SK-N-SH (cell line): ENCODE measurements around the gene PGP. TPM values are rescaled to one million over a fixed set of nuclear protein-coding genes. Genes with fewer than 3 reads are reported as not detected.

Source experiments
- CTCF ChIA-PET: fragments of 300-600, 350-600 bp; formaldehyde crosslinking; extraction: SDS; loops from one replicate; lab custom pipeline; 2021; lab: Yijun Ruan, JAX
- POLR2A ChIA-PET: fragments of 350-600 bp; sonication (Branson Sonifier 250); formaldehyde crosslinking; extraction: SDS; loops from one replicate; lab custom pipeline; 2020; ENCODE audit warnings: antibody characterized with exemption, inconsistent platforms; lab: Yijun Ruan, JAX
- DNase-seq: peaks from one replicate; pipeline ENCODE4 v3.0.0; 2012
- H2AFZ ChIP-seq: fragments of 200-600 bp; sonication (generic); 2 replicates; pipeline ENCODE4 v1.8.1; 2016; ENCODE audit warnings: antibody characterized with exemption, mild to moderate bottlenecking, low read depth
- H3F3A ChIP-seq: fragments of 200-600 bp; sonication (generic); replicated peaks from 2 replicates; pipeline ENCODE3; 2016; ENCODE audit warnings: antibody characterized with exemption, mild to moderate bottlenecking; ENCODE audit not compliant: insufficient read depth
- H3K27ac ChIP-seq, 2 experiments: fragments of 200-500 bp in 1 of 2; fragments of 200-600 bp in 1 of 2; sonication (Bioruptor generic) in 1 of 2; sonication (generic), shearing (Covaris generic) in 1 of 2; 2 replicates each; pipeline versions ENCODE4 v1.5.1 to v1.6.1; 2014 to 2016; ENCODE audit warnings: low read depth in 2 of 2, inconsistent platforms in 1 of 2, low read length in 1 of 2, mild to moderate bottlenecking in 1 of 2, mixed read lengths in 1 of 2
- H3K27me3 ChIP-seq: fragments of 200-600 bp; sonication (generic), shearing (Covaris generic); 2 replicates; pipeline ENCODE4 v1.6.1; 2016; ENCODE audit warnings: mixed run types; ENCODE audit not compliant: insufficient read depth
- H3K36me3 ChIP-seq, 2 experiments: fragments of 200-500 bp in 1 of 2; fragments of 200-600 bp in 1 of 2; sonication (Bioruptor generic) in 1 of 2; sonication (generic) in 1 of 2; replicated peaks in 1 of 2; 2 replicates each; pipeline versions ENCODE3 to v1.5.1; 2014 to 2016; ENCODE audit warnings: low read length in 1 of 2, mild to moderate bottlenecking in 1 of 2; ENCODE audit not compliant: insufficient read depth in 2 of 2, control insufficient read depth in 1 of 2
- H3K4me1 ChIP-seq, 2 experiments: fragments of 200-500 bp in 1 of 2; fragments of 200-600 bp in 1 of 2; sonication (Bioruptor generic) in 1 of 2; sonication (generic), shearing (Covaris generic) in 1 of 2; 2 replicates each; pipeline versions ENCODE4 v1.5.1 to v1.6.1; 2014 to 2016; ENCODE audit warnings: low read depth in 1 of 2, low read length in 1 of 2, mixed run types in 1 of 2; ENCODE audit not compliant: insufficient read depth in 2 of 2, control insufficient read depth in 1 of 2
- H3K4me2 ChIP-seq: fragments of 200-600 bp; sonication (generic), shearing (Covaris generic); 2 replicates; pipeline ENCODE4 v1.6.1; 2017; ENCODE audit warnings: mixed run types
- H3K4me3 ChIP-seq, 2 experiments: fragments of 200-500 bp in 1 of 2; fragments of 200-600 bp in 1 of 2; sonication (Bioruptor generic) in 1 of 2; sonication (generic), shearing (Covaris generic) in 1 of 2; 2 replicates each; pipeline versions ENCODE4 v1.5.1 to v1.8.1; 2014 to 2016; ENCODE audit warnings: low read depth in 2 of 2, inconsistent platforms in 1 of 2, low read length in 1 of 2, mild to moderate bottlenecking in 1 of 2, mixed read lengths in 1 of 2, moderate library complexity in 1 of 2
- H3K79me2 ChIP-seq: fragments of 200-600 bp; sonication (generic); 2 replicates; pipeline ENCODE4 v1.8.1; 2017; ENCODE audit warnings: mild to moderate bottlenecking; ENCODE audit not compliant: insufficient read depth
- H3K9ac ChIP-seq: fragments of 200-600 bp; sonication (generic); 2 replicates; pipeline ENCODE4 v1.6.1; 2017; ENCODE audit warnings: mixed run types
- H3K9me2 ChIP-seq: fragments of 200-600 bp; sonication (generic); 2 replicates; pipeline ENCODE4 v1.6.1; 2017; ENCODE audit warnings: mixed run types
- H3K9me3 ChIP-seq: fragments of 200-600 bp; sonication (generic); 2 replicates; pipeline ENCODE4 v1.6.1; 2017; ENCODE audit warnings: mixed run types, mild to moderate bottlenecking, moderate library complexity
- H4K20me1 ChIP-seq: fragments of 200-600 bp; sonication (generic); 2 replicates; pipeline ENCODE4 v1.6.1; 2017; ENCODE audit warnings: mild to moderate bottlenecking, mixed run types; ENCODE audit not compliant: insufficient read depth
- CHD2 ChIP-seq: fragments of 150-350 bp; IDR thresholded peaks from 2 replicates; pipeline ENCODE4 v1.6.1; 2018; ENCODE audit warnings: low read length; ENCODE audit not compliant: partially characterized antibody
- EP300 ChIP-seq, 2 experiments: IDR thresholded peaks; 2 replicates each; pipeline versions ENCODE4 v1.4.0 to v1.6.1; 2012; ENCODE audit warnings: borderline replicate concordance in 1 of 2, low read depth in 1 of 2, low read length in 1 of 2
- EZH2phosphoT487 ChIP-seq: fragments of 200-600 bp; sonication (generic); IDR thresholded peaks from 2 replicates; pipeline ENCODE4 v1.6.1; 2017; ENCODE audit warnings: low read depth, mixed run types, mild to moderate bottlenecking, antibody characterized with exemption, moderate library complexity, borderline replicate concordance
- FOXJ3 ChIP-seq: sonication (generic); formaldehyde crosslinking; IDR thresholded peaks from 2 replicates; pipeline ENCODE4 v1.5.1; 2020; ENCODE audit warnings: mild to moderate bottlenecking, missing genetic modification reagents
- JUND ChIP-seq: IDR thresholded peaks from 2 replicates; pipeline ENCODE4 v1.4.0; 2012
- MAX ChIP-seq: IDR thresholded peaks from 2 replicates; pipeline ENCODE4 v1.4.0; 2012; ENCODE audit warnings: low read depth
- PBX3 ChIP-seq: IDR thresholded peaks from 2 replicates; pipeline ENCODE4; 2012
- POLR2AphosphoS5 ChIP-seq: IDR thresholded peaks from 2 replicates; pipeline ENCODE4 v1.6.1; 2012; ENCODE audit warnings: low read depth, low read length
- RFX5 ChIP-seq: IDR thresholded peaks from 2 replicates; pipeline ENCODE4 v1.6.1; 2012; ENCODE audit warnings: mild to moderate bottlenecking, improper control_type of control experiment, low read length
- RXRA ChIP-seq: IDR thresholded peaks from 2 replicates; pipeline ENCODE4 v1.4.0; 2012; ENCODE audit warnings: low read depth, mild to moderate bottlenecking, borderline replicate concordance
- SIN3A ChIP-seq: IDR thresholded peaks from 2 replicates; pipeline ENCODE4 v1.6.1; 2012; ENCODE audit warnings: low read depth, mild to moderate bottlenecking, low read length, moderate library complexity, borderline replicate concordance
- SMC3 ChIP-seq: IDR thresholded peaks from 2 replicates; pipeline ENCODE4 v1.6.1; 2012; ENCODE audit warnings: low read depth, low read length, improper control_type of control experiment
- TAF1 ChIP-seq: IDR thresholded peaks from 2 replicates; pipeline ENCODE4 v1.6.1; 2012; ENCODE audit warnings: low read depth, mild to moderate bottlenecking, low read length, moderate library complexity, borderline replicate concordance
- USF2 ChIP-seq: fragments of 150-350 bp; IDR thresholded peaks from 2 replicates; pipeline ENCODE4 v1.6.1; 2017; ENCODE audit warnings: antibody characterized with exemption, low read length, low read depth, borderline replicate concordance
- YY1 ChIP-seq: IDR thresholded peaks from 2 replicates; pipeline ENCODE4 v1.4.0; 2012; ENCODE audit warnings: low read depth, mild to moderate bottlenecking
- WGBS: methylation state at CpG from one replicate; pipeline ENCODE4 v1.1.6; 2017; ENCODE audit warnings: low lambda C conversion rate; 5-methylcytosine and 5-hydroxymethylcytosine counted together
- polyA plus RNA-seq, 3 experiments: library from polyadenylated mRNA; depleted of rRNA; stranded (reverse); fragments of >200 nt; gene quantifications; 2 replicates each; pipeline ENCODE4 v1.2.3, GENCODE V29; 2012
- TF ChIP-seq, protein P1 (sequence below): fragments of 200-600 bp; sonication (generic); IDR thresholded peaks from 2 replicates; pipeline ENCODE4 v1.6.1; 2017; ENCODE audit warnings: antibody characterized with exemption, mild to moderate bottlenecking, moderate library complexity
- TF ChIP-seq, protein P2 (sequence below): IDR thresholded peaks from 2 replicates; pipeline ENCODE4 v1.4.0; 2012; ENCODE audit warnings: low read depth, borderline replicate concordance
- TF ChIP-seq, protein P3 (sequence below): IDR thresholded peaks from 2 replicates; pipeline ENCODE4 v1.4.0; 2012; ENCODE audit warnings: low read depth, borderline replicate concordance

The PGP gene
- polyA plus RNA-seq, 1 of the 3 experiments (the other 2 are of a cell fraction), result 10.3 TPM

DNA sequence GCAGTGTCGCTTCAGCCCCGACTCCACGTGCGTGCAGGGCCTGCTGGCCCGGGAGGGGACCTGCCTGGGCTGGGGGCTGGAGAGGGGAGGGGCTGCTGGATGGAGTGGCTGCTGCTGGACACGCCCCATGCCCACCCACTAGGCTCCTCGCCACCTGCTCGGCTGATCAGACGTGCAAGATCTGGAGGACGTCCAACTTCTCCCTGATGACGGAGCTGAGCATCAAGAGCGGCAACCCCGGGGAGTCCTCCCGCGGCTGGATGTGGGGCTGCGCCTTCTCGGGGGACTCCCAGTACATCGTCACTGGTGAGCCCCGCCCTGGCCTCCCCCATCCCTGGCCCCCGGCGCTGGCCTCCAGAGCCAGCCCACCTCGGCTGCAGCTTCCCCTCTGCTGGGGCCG, 6.3 kb downstream of the PGP start (continued):
- TF ChIP-seq EZH2phosphoT487, result no peak
- TF ChIP-seq USF2, result no peak

GRCh38 chr16:2207872-2208271, 6.8 kb downstream of the PGP start:
- H3K27me3 ChIP-seq, result no peaks in the 10 kb centered on the region
- H3K4me1 ChIP-seq, result peaks cover 6 to 31% of the 10 kb centered on the region in 2 experiments; a peak in 3 of 4 replicates
- H2AFZ ChIP-seq, result no peak overlapping the region
- POLR2A ChIA-PET, result no interaction called here
- H4K20me1 ChIP-seq, result peaks cover 5% of the 10 kb centered on the region; the same call in 1 of the 2 replicates
- 96% methylated on average over 6 of the region's 9 CpGs for WGBS
- TF ChIP-seq, protein P1, sequence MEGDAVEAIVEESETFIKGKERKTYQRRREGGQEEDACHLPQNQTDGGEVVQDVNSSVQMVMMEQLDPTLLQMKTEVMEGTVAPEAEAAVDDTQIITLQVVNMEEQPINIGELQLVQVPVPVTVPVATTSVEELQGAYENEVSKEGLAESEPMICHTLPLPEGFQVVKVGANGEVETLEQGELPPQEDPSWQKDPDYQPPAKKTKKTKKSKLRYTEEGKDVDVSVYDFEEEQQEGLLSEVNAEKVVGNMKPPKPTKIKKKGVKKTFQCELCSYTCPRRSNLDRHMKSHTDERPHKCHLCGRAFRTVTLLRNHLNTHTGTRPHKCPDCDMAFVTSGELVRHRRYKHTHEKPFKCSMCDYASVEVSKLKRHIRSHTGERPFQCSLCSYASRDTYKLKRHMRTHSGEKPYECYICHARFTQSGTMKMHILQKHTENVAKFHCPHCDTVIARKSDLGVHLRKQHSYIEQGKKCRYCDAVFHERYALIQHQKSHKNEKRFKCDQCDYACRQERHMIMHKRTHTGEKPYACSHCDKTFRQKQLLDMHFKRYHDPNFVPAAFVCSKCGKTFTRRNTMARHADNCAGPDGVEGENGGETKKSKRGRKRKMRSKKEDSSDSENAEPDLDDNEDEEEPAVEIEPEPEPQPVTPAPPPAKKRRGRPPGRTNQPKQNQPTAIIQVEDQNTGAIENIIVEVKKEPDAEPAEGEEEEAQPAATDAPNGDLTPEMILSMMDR, result no peak
- TF ChIP-seq YY1, result no peak
- TF ChIP-seq, protein P2, sequence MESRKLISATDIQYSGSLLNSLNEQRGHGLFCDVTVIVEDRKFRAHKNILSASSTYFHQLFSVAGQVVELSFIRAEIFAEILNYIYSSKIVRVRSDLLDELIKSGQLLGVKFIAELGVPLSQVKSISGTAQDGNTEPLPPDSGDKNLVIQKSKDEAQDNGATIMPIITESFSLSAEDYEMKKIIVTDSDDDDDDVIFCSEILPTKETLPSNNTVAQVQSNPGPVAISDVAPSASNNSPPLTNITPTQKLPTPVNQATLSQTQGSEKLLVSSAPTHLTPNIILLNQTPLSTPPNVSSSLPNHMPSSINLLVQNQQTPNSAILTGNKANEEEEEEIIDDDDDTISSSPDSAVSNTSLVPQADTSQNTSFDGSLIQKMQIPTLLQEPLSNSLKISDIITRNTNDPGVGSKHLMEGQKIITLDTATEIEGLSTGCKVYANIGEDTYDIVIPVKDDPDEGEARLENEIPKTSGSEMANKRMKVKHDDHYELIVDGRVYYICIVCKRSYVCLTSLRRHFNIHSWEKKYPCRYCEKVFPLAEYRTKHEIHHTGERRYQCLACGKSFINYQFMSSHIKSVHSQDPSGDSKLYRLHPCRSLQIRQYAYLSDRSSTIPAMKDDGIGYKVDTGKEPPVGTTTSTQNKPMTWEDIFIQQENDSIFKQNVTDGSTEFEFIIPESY, result no peak
- TF ChIP-seq MAX, result no peak
- TF ChIP-seq PBX3, result no peak
- TF ChIP-seq SMC3, result no peak
- no peak for TF ChIP-seq JUND
- TF ChIP-seq TAF1, result no peak
- no peak for TF ChIP-seq EZH2phosphoT487
- TF ChIP-seq FOXJ3 (CRISPR knock-in tag), result no peak
- no peak for TF ChIP-seq CHD2
- TF ChIP-seq RFX5, result no peak
- TF ChIP-seq, protein P3, sequence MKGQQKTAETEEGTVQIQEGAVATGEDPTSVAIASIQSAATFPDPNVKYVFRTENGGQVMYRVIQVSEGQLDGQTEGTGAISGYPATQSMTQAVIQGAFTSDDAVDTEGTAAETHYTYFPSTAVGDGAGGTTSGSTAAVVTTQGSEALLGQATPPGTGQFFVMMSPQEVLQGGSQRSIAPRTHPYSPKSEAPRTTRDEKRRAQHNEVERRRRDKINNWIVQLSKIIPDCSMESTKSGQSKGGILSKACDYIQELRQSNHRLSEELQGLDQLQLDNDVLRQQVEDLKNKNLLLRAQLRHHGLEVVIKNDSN, result no peak
- TF ChIP-seq EP300 (IDR thresholded peaks at IDR 0.05; ENCODE audit: borderline replicate concordance in 1 of 2, low read depth in 1 of 2, low read length in 1 of 2), result no peak
- no peak for TF ChIP-seq SIN3A
- TF ChIP-seq POLR2AphosphoS5, result no peak
- TF ChIP-seq RXRA, result no peak
- no peak for DNase-seq
- no peaks in the 10 kb centered on the region for H3K9me2 ChIP-seq
- H3K9ac ChIP-seq, result no peak overlapping the region
- no peaks in the 10 kb centered on the region for H3K9me3 ChIP-seq
- H3K4me2 ChIP-seq, result no peak overlapping the region
- H3K27ac ChIP-seq, result no peak overlapping the region
- peaks cover 9% of the 10 kb centered on the region for H3F3A ChIP-seq
- H3K4me3 ChIP-seq, result no peak overlapping the region
- CTCF ChIA-PET, result no interaction called here
- H3K79me2 ChIP-seq, result peaks cover 25% of the 10 kb centered on the region
- H3K36me3 ChIP-seq, result peaks cover 0 to 36% of the 10 kb centered on the region in 2 experiments
